Measurements from ENCODE around the gene GGPS1. TPM values are rescaled to one million over a fixed set of nuclear protein-coding genes. Genes with fewer than 3 reads are reported as not detected.

Gene GGPS1
- polyA plus RNA-seq, 1 donor (not counting 4 experiments of a cell fraction or from before 2014, with no cell fraction given): 40.8 TPM

DNA sequence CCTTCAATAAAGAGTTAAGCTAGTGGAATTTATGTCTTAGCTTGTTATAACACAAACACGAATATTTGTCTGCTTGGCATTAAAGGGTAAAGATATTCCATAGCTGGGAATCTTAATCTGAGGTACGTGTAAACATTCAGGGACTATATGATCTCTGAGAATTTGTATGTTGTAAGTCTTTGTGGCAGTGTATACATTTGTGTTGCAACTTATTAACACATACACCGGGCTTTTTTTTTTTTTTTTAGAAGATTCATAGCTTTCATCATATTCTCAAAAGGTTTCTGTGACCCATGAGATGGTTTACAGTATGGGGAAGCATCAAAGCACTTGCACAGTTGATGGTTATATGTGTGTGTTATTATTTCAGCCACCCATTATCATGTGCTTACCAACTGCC, 3.0 kb downstream of the GGPS1 start:
- Histone ChIP-seq H3K9me1 (ENCODE audit: control insufficient read depth, extremely low read depth, insufficient read depth, low read length) (no peaks in the 10 kb centered on the region), H3K9me3 (ENCODE audit: control insufficient read depth, low read depth, low read length) (no peaks in the 10 kb centered on the region), H3K36me3 (ENCODE audit: control insufficient read depth in 2 of 2, extremely low read depth in 1 of 2, insufficient read depth in 2 of 2, low read length in 2 of 2) (peaks cover 0 to 4% of the 10 kb centered on the region in 2 experiments), H2AFZ (ENCODE audit: control insufficient read depth, low read length) (no peak overlapping the region), H3K27me3 (ENCODE audit: control insufficient read depth, extremely low read depth, insufficient read depth, low read length) (no peaks in the 10 kb centered on the region), H3K27ac (ENCODE audit: control insufficient read depth, insufficient read depth, low read length) (no peak overlapping the region), H3K4me2 (ENCODE audit: control insufficient read depth, extremely low read depth, insufficient read depth, low read depth, low read length) (peak overlapping the region; percentile 25), H3K9ac (ENCODE audit: control insufficient read depth, extremely low read depth, insufficient read depth, low read length) (no peak overlapping the region), H3K4me1 (ENCODE audit: control insufficient read depth, extremely low read depth, insufficient read depth, low read length) (peaks cover 14% of the 10 kb centered on the region), H3K4me3 (ENCODE audit: control insufficient read depth in 2 of 3, extremely low read depth in 1 of 3, insufficient read depth in 2 of 3, low read depth in 1 of 3, low read length in 3 of 3) (no peak overlapping the region), H3K79me2 (ENCODE audit: control insufficient read depth, insufficient read depth, low read length) (peaks cover 66% of the 10 kb centered on the region), H4K20me1 (ENCODE audit: control insufficient read depth, extremely low read depth, insufficient read depth, low read length) (no peaks in the 10 kb centered on the region)
- no peak for FAIRE-seq
- no peak for DNase-seq (ENCODE audit: low read depth, low spot score)
- TF ChIP-seq CTCF (optimal IDR thresholded peaks at IDR 0.05 in 1 of 3, IDR thresholded peaks at IDR 0.05 in 1 of 3, conservative IDR thresholded peaks at IDR 0.05 in 1 of 3; ENCODE audit: extremely low read depth in 1 of 3, insufficient read depth in 2 of 3, low read length in 3 of 3): no peak
- no peak for TF ChIP-seq EZH2 (IDR thresholded peaks at IDR 0.05; ENCODE audit: low read length)
- dilution Hi-C loops (cut with MboI; ENCODE audit: extremely low pct_ligation_motif_present, low sequenced_read_pairs): no loop called here

DNA sequence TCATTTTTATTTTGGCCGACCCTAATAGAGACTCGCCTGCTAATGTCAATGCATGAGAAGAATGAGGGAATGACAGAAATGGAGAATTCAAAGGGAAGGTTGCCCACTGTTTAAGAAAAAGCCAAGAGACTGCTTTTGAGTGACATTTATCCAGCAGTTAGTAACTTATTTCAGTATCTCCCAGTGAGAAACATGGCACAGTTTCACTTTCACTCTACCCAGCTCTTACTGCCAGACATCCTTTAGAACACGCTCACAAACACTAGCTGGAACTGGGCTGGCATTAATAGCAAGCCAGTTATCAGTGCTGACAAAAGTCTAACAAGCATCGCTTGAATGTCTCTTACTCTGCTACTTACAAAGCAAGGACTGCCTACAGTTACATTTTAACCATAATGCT, 8.5 kb downstream of the GGPS1 start:
- Histone ChIP-seq H3K79me2 (ENCODE audit: control insufficient read depth, insufficient read depth, low read length) (peaks cover 23% of the 10 kb centered on the region), H3K9me3 (ENCODE audit: control insufficient read depth, low read depth, low read length) (no peaks in the 10 kb centered on the region), H3K9ac (ENCODE audit: control insufficient read depth, extremely low read depth, insufficient read depth, low read length) (no peak overlapping the region), H3K4me2 (ENCODE audit: control insufficient read depth, extremely low read depth, insufficient read depth, low read depth, low read length) (no peak overlapping the region), H2AFZ (ENCODE audit: control insufficient read depth, low read length) (no peak overlapping the region), H3K27me3 (ENCODE audit: control insufficient read depth, extremely low read depth, insufficient read depth, low read length) (no peaks in the 10 kb centered on the region), H3K4me3 (ENCODE audit: control insufficient read depth in 2 of 3, extremely low read depth in 1 of 3, insufficient read depth in 2 of 3, low read depth in 1 of 3, low read length in 3 of 3) (no peak overlapping the region), H3K36me3 (ENCODE audit: control insufficient read depth in 2 of 2, extremely low read depth in 1 of 2, insufficient read depth in 2 of 2, low read length in 2 of 2) (peaks cover 4 to 8% of the 10 kb centered on the region in 2 experiments), H3K27ac (ENCODE audit: control insufficient read depth, insufficient read depth, low read length) (no peak overlapping the region), H4K20me1 (ENCODE audit: control insufficient read depth, extremely low read depth, insufficient read depth, low read length) (no peaks in the 10 kb centered on the region), H3K9me1 (ENCODE audit: control insufficient read depth, extremely low read depth, insufficient read depth, low read length) (no peaks in the 10 kb centered on the region), H3K4me1 (ENCODE audit: control insufficient read depth, extremely low read depth, insufficient read depth, low read length) (peaks cover 3% of the 10 kb centered on the region)
- TF ChIP-seq EZH2 (IDR thresholded peaks at IDR 0.05; ENCODE audit: low read length): no peak
- no peak for TF ChIP-seq CTCF (optimal IDR thresholded peaks at IDR 0.05 in 1 of 3, IDR thresholded peaks at IDR 0.05 in 1 of 3, conservative IDR thresholded peaks at IDR 0.05 in 1 of 3; ENCODE audit: extremely low read depth in 1 of 3, insufficient read depth in 2 of 3, low read length in 3 of 3)
- dilution Hi-C loops (cut with MboI; ENCODE audit: extremely low pct_ligation_motif_present, low sequenced_read_pairs): no loop called here
- FAIRE-seq: no peak
- DNase-seq (ENCODE audit: low read depth, low spot score): no peak
